Activated naive CD8-positive, alpha-beta T cell treated with anti-CD3 and anti-CD28 coated beads, Interleukin-2, amount 50 U/mL, for 24 hours (primary cell): ENCODE measurements around the gene TGFBR1.
A peak's percentile ranks its signal among the peaks of the same experiment; 100 is the strongest.
"Not testable (repeated sequence)": the region's sequence is repeated elsewhere in the genome, so short reads cannot be mapped to it uniquely, and the experiment has no call there.

ENCODE experiments used
- ATAC-seq: fragments of 150-1000 bp; cut with Tn5 transposase; one replicate; pipeline ENCODE4 v1.10.0; 2021
- DNase-seq: peaks from one replicate; pipeline ENCODE4 v3.0.0; 2021
- H3K27ac Mint-ChIP-seq: one replicate; pipeline ENCODE4 v1.8.0; 2021; ENCODE audit warnings: mild to moderate bottlenecking, mixed read lengths
- H3K27me3 Mint-ChIP-seq: one replicate; pipeline ENCODE4 v1.8.0; 2021; ENCODE audit warnings: mixed read lengths
- H3K36me3 Mint-ChIP-seq: one replicate; pipeline ENCODE4 v1.8.0; 2021; ENCODE audit warnings: low read depth, mixed read lengths
- H3K4me1 Mint-ChIP-seq: one replicate; pipeline ENCODE4 v1.8.0; 2021; ENCODE audit warnings: mixed read lengths
- H3K4me3 Mint-ChIP-seq: one replicate; pipeline ENCODE4 v1.8.0; 2021; ENCODE audit warnings: mild to moderate bottlenecking, moderate library complexity, mixed read lengths
- H3K9me3 Mint-ChIP-seq: one replicate; pipeline ENCODE4 v1.8.0; 2021; ENCODE audit warnings: mixed read lengths

The TGFBR1 gene

GRCh38 chr9:99090336-99091130, 14.4 kb upstream of the TGFBR1 start:
- Mint-ChIP-seq H3K36me3 (no peaks in the 10 kb centered on the region), H3K9me3 (no peaks in the 10 kb centered on the region), H3K4me3 (no peak overlapping the region), H3K27ac (no peak overlapping the region), H3K4me1 (peaks cover 34% of the 10 kb centered on the region), H3K27me3 (no peaks in the 10 kb centered on the region)
- no peak for DNase-seq
- ATAC-seq: no peak

DNA sequence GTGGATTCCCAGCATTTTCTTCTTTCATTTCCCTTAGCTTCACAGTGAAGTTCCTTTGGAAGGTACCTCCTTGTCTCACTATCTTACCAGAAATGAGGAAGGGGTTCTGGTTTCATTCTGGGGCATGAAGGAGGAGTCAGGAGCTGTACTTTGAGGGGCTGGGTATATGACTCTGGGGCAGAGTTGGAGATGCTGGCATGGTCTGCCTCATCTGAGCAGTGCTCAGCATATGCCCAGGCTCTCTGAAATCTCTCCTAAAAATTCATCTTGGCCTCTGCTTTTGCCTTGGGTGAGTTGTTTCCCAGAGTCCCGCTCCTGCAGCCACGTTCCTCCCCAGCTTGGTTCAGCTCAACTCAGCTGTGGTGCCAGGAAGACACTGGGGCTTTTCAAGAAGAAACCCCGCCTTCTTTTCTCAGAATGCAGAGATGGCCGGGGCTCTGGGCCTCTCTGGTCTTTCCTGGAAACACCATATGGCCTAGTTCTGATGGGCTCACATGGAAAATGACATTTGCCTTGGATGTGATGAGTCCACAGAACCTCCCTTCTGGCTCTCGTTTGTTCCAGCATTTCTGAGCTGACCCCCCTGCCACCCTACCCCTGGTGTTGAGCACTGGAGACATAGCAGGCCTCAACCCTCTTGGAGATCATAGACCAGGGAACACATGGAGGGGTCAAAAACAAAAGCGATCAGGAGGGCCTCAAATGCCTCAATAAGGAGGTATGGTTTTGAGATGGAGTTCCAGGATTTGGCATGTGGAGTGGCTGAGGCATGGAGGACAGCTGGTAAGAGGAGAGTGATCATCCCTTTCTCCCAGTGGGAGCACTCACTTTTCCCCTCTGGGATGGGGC, 12.0 kb upstream of the TGFBR1 start:
- no peaks in the 10 kb centered on the region for H3K9me3 Mint-ChIP-seq
- peak overlapping the region; percentile 41 for H3K4me3 Mint-ChIP-seq
- ATAC-seq: peak; percentile 76
- no peaks in the 10 kb centered on the region for H3K36me3 Mint-ChIP-seq
- peaks cover 29% of the 10 kb centered on the region for H3K4me1 Mint-ChIP-seq
- H3K27me3 Mint-ChIP-seq: no peaks in the 10 kb centered on the region
- peak; percentile 40 for DNase-seq
- peak overlapping the region; percentile 84 for H3K27ac Mint-ChIP-seq

DNA sequence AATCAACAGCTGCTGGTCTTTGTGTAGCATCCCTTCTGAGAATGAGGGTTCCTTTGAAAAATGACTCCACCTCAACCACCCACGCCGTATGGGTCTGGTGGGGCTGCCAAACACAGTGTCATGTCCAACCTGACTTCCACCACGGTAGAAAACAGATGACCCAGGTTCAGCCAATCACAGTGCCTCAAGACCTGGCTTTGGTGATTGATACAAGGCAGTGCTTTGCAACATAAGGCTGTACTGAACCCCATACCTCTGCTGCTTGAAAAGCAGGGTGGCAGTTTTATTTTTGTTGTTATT, 11.5 kb upstream of the TGFBR1 start:
- Mint-ChIP-seq H3K9me3 (no peaks in the 10 kb centered on the region), H3K4me1 (peaks cover 29% of the 10 kb centered on the region)

DNA sequence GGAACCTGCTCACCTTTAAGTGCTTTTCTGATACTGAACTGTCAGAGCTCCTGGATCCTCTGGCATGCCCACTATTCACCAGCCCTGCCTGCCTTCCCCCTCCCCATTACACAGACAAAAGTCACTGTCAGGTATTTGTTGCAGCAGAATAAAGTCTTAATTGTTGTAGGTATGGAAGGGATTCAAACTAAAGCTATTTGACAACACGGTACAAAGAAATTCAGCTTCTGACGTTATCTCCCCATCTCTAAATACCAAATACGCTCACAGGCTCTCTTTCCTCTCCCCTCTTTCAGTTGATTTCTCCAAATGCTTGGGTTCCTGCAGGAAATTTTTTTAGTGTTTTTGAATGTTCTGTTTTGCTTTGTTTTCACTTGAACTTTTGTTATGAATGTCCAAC, 9.3 kb upstream of the TGFBR1 start:
- H3K27ac Mint-ChIP-seq: no peak overlapping the region
- H3K4me1 Mint-ChIP-seq: peaks cover 33% of the 10 kb centered on the region
- H3K36me3 Mint-ChIP-seq: no peaks in the 10 kb centered on the region
- H3K9me3 Mint-ChIP-seq: peaks cover 7% of the 10 kb centered on the region
- ATAC-seq (no peak), DNase-seq (no peak)
- H3K4me3 Mint-ChIP-seq: no peak overlapping the region
- H3K27me3 Mint-ChIP-seq: no peaks in the 10 kb centered on the region

More for the DNA sequence above, 11.5 kb upstream of the TGFBR1 start:
- Mint-ChIP-seq H3K36me3 (no peaks in the 10 kb centered on the region), H3K27ac (peak overlapping the region; percentile 84), H3K4me3 (peak overlapping the region; percentile 41), H3K27me3 (no peaks in the 10 kb centered on the region)
- ATAC-seq (peak; percentile 77), DNase-seq (peak; percentile 41)

DNA sequence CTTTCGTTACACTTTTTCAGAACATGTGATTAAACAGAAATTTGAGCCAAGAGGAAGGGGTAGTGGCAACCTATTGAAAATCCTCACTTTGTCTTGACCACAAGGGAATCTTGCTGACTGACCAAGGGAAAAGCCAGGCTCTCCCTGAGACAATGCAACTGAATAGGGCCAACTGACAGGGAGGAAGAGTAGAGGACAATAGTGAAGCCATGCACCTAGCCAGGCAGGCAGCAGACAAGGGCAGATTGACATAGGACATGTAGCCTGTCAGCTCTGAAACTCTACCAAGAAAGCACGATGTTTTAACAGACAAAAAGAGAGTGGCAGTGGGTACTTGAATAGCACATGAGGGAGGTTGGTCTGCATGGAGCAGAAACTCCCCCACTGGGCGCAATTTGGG, 8.5 kb upstream of the TGFBR1 start:
- H3K27ac Mint-ChIP-seq: no peak overlapping the region
- peaks cover 31% of the 10 kb centered on the region for H3K4me1 Mint-ChIP-seq
- H3K4me3 Mint-ChIP-seq: no peak overlapping the region
- DNase-seq (no peak), ATAC-seq (no peak)
- H3K36me3 Mint-ChIP-seq: no peaks in the 10 kb centered on the region
- no peaks in the 10 kb centered on the region for H3K27me3 Mint-ChIP-seq
- H3K9me3 Mint-ChIP-seq: peaks cover 7% of the 10 kb centered on the region

DNA sequence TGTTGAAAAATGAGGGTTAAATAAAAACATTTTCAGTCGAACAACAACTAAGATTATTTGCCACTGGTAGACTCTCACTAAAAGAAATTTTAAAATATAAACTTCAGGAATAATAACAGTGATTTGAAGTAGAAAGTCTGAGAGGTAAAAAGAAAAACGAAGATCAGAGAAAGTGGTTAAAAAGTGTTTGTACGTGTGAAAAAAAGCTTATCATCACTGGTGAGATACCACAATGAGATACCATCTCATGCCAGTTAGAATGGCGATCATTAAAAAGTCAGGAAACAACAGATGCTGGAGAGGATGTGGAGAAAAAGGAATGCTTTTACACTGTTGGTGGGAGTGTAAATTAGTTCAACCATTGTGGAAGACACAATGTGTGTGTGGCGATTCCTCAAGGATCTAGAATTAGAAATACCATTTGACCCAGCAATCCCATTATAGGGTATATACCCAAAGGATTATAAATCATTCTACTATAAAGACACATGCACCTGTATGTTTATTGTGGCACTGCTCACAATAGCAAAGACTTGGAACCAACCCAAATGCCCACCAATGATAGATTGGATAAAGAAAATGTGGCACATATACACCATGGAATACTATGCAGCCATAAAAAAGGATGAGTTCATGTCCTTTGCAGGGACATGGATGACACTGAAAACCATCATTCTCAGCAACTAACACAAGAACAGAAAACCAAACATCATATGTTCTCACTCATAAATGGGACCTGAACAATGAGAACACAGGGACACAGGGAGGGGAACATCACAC, 4.9 kb upstream of the TGFBR1 start:
- H3K4me3 Mint-ChIP-seq, H3K27ac Mint-ChIP-seq, ATAC-seq, H3K9me3 Mint-ChIP-seq, H3K36me3 Mint-ChIP-seq, DNase-seq, H3K27me3 Mint-ChIP-seq: not testable (repeated sequence)
- peaks cover 24% of the 10 kb centered on the region for H3K4me1 Mint-ChIP-seq

- H3K9me3 Mint-ChIP-seq: peaks cover 7% of the 10 kb centered on the region
- H3K36me3 Mint-ChIP-seq: no peaks in the 10 kb centered on the region
- H3K4me1 Mint-ChIP-seq: peaks cover 26% of the 10 kb centered on the region
- no peaks in the 10 kb centered on the region for H3K27me3 Mint-ChIP-seq
- ATAC-seq (no peak), DNase-seq (no peak)
- H3K27ac Mint-ChIP-seq: no peak overlapping the region
- H3K4me3 Mint-ChIP-seq: no peak overlapping the region
These were observed 3.6 kb upstream of the TGFBR1 start for GRCh38 chr9:99101271-99101670.

GRCh38 chr9:99101812-99102211, 3.1 kb upstream of the TGFBR1 start:
- H3K4me1 Mint-ChIP-seq: peaks cover 28% of the 10 kb centered on the region
- no peaks in the 10 kb centered on the region for H3K36me3 Mint-ChIP-seq
- ATAC-seq: no peak
- H3K27ac Mint-ChIP-seq: no peak overlapping the region
- H3K4me3 Mint-ChIP-seq: no peak overlapping the region
- H3K9me3 Mint-ChIP-seq: peaks cover 7% of the 10 kb centered on the region
- no peak for DNase-seq
- no peaks in the 10 kb centered on the region for H3K27me3 Mint-ChIP-seq

DNA sequence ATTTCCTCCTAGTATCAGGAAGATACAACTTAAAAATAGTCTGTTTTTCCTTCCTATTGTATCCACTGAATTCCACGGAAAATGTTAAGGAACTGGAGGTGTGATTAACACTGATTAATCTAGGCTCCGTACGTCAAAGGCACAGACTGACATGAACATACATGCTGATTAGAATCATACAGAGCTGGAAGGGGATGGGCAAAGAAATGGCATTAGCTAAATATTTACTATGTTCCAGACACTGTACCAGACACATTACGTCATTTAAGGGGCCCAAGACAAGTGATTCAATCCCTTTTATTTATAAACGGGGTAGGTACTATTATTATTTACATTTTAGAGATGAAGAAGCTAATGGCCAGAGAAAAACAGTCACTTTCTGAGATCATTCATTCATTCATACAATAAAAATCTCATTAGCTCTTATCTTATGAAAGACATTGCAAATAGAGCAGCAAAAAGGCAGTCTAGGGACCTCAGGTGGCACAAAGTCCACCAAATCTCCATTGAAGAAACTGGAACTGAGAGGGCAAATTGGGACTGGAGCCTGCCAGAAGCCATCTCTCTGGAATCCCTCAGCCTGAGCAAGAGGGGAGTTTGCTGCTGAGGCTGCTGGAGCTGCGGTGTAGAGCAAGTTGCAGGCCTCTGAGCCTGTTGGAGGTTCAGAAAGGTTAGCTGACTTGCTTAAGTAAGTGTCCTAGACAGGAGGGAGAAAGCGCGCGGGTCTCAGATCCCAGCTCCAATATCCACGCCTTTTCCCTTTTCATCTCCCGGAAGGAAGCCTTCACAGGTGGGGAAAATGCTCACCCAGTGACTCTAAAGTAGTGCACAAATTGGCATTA, 1.6 kb upstream of the TGFBR1 start:
- H3K9me3 Mint-ChIP-seq: peaks cover 7% of the 10 kb centered on the region
- no peak overlapping the region for H3K4me3 Mint-ChIP-seq
- ATAC-seq: no peak

DNA sequence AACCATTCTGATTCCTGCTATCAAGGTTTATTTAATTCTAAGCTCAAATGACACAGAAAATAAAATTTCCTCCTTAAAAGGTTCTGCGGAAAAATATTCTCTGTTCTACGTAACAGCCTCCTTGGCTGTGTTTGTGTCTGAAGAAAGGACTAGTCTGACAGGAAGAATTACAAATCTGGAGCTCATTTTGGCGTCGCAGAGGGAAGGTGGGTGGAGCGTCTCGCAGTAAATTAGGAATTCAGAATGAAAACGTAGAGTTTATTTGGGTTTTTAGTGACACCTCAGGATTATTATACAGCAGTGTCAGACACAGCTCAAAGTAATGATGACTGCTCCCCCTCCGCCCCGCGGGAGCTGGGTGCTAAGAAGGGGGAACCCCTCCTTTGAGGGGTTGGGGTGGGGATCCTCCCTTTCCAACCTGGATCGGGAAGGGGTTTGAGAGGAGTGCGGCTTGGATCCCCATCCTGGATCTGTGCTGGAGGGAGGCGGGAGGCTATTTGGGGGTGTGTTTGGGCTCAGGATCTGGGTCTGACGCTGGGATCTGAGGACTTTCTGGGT, 933 bp upstream of the TGFBR1 start:
- DNase-seq: no peak
- Mint-ChIP-seq H3K4me1 (peaks cover 50% of the 10 kb centered on the region), H3K27ac (peak overlapping the region; percentile 88), H3K36me3 (peaks cover 2% of the 10 kb centered on the region), H3K4me3 (peak overlapping the region; percentile 87), H3K9me3 (peaks cover 7% of the 10 kb centered on the region), H3K27me3 (no peaks in the 10 kb centered on the region)
- no peak for ATAC-seq

More for the DNA sequence above, 1.6 kb upstream of the TGFBR1 start:
- no peaks in the 10 kb centered on the region for H3K36me3 Mint-ChIP-seq
- H3K27me3 Mint-ChIP-seq: no peaks in the 10 kb centered on the region
- no peak for DNase-seq
- H3K27ac Mint-ChIP-seq: peak overlapping the region; percentile 88
- H3K4me1 Mint-ChIP-seq: peaks cover 43% of the 10 kb centered on the region

- Mint-ChIP-seq H3K9me3 (no peaks in the 10 kb centered on the region), H3K4me3 (peak overlapping the region; percentile 83), H3K36me3 (peaks cover 4% of the 10 kb centered on the region), H3K27me3 (no peaks in the 10 kb centered on the region), H3K4me1 (peaks cover 60% of the 10 kb centered on the region), H3K27ac (peak overlapping the region; percentile 76)
- ATAC-seq (peak; percentile 8), DNase-seq (peak; percentile 58)
These were observed 485 bp downstream of the TGFBR1 start for GRCh38 chr9:99105152-99106043.

DNA sequence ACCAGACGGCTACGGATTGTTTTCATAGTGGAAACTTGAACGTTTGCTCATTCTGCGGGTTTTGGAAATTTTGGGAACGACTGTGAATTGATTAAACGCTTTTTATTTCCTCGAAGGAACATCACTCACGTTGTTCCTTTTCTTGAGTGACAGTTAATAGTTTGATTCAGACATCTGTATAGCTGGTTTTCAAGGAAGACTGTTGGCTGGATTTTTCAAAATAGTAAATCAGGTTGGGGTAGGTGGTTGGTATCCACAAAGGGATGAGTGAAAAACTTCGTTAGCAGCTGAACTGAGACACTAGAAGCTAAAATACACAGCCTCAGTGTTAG, 1.1 kb downstream of the TGFBR1 start:
- Mint-ChIP-seq H3K27me3 (no peaks in the 10 kb centered on the region), H3K4me3 (peak overlapping the region; percentile 83), H3K36me3 (peaks cover 4% of the 10 kb centered on the region), H3K4me1 (peaks cover 64% of the 10 kb centered on the region), H3K9me3 (no peaks in the 10 kb centered on the region), H3K27ac (peak overlapping the region; percentile 76)
- ATAC-seq (no peak), DNase-seq (no peak)

GRCh38 chr9:99107421-99107820, 2.5 kb downstream of the TGFBR1 start:
- Mint-ChIP-seq H3K27ac (no peak overlapping the region), H3K36me3 (peaks cover 4% of the 10 kb centered on the region), H3K9me3 (no peaks in the 10 kb centered on the region), H3K4me3 (peak overlapping the region; percentile 83), H3K4me1 (peaks cover 75% of the 10 kb centered on the region), H3K27me3 (no peaks in the 10 kb centered on the region)
- ATAC-seq (no peak), DNase-seq (no peak)
